GM19193 (cell line): ENCODE results near the gene GPR183.

Experiments
- POLR2A ChIP-seq: IDR thresholded peaks from 4 replicates; pipeline ENCODE4 v1.6.1; 2011; ENCODE audit not compliant: insufficient read depth, insufficient read length; ENCODE audit errors: extremely low read depth

The GPR183 gene

DNA sequence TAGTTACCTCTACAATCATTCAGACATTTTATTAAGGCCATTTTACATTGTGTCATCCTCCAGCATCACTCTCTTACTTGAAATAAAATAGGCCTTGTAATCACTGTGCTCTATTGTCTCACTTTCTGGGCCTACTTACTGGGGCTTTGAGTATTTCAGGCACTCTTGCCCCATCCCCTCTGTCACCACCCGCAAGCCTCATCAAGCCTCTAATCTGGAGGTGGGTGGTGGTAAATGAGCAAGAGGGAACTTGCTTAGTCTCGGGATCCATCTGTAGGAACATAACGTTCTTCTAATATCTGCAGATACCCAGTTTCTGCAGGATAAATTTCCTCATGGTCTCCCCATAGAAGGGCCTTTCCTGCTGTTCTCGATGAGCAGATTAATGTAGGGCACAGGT is 29.6 kb downstream of the GPR183 start:
- no peak for TF ChIP-seq POLR2A

DNA sequence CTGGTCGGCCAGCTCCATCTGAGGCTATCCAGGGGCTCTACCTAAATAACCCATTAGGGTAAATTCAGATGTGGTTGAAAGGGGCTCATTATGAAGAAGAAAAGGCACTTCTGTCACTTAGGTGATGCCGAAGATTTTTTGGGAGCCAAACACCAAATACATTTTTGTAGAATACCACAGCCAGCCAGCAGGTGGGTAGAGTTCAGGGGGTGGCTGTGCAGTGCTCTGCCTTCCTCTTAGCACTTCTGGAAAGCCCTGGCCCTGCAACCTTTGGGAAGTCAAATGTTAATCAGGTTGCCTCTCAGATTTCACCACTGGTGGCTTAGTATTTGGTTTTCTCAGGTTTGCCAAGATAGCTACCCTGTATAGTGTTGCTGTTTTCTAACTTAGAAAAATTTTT is 30.5 kb downstream of the GPR183 start:
- TF ChIP-seq POLR2A, result no peak

DNA sequence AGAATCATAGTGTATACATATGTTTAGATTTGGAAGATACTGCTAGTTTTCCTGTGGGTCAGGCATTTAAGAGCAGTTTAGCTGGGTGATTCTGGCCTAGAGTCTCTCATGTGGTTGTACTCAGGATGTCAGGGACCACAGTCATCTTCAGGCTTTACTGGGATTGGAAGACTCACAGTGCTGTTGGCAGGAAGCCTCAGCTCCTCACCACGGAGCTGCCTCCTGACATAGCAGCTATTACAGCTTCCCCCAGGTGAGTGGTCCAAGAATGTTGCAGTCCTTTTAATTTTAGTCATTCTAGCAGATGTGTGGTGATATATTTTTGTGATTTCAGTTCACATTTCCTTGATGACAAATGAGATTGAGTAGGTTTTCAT is 32.1 kb downstream of the GPR183 start:
- TF ChIP-seq POLR2A, result no peak

DNA sequence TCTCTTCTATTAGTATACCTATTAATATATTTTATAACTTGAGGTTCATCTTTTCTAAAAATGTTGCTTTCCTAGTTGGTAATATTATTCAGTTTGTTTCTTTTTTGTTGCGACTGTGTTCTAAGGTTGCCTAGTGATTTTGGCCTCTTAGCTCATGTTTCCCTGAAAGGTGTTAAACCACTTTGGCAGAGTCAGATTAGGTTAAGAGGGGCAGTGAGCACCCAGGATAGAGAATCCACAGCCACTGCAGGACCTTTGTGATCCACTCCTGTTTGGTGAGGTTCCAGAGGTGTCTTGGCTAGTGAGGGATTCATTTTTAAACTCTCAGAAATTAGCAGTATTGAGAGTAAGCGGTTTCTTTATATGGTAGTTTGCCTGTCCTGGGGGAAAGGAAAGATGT is 34.1 kb downstream of the GPR183 start:
- no peak for TF ChIP-seq POLR2A

DNA sequence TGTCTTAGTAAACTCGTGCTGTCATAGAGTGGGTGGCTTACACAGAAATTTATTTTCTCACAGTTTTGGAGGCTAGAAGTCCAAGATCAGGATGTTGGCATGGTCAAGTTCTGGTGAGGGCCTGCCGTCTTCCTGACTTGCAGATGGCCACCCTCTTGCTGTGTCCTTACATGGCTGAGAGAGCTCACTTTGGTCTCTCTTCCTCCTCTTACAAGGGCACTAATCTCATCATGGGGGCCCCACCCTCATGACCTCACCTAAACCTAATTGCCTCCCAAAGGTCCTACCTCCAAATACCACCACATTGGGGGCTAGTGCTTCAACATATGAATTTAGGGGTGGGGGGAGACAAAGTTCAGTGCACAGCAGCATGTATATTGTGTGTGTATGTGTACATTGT is 34.7 kb downstream of the GPR183 start:
- TF ChIP-seq POLR2A, result no peak

DNA sequence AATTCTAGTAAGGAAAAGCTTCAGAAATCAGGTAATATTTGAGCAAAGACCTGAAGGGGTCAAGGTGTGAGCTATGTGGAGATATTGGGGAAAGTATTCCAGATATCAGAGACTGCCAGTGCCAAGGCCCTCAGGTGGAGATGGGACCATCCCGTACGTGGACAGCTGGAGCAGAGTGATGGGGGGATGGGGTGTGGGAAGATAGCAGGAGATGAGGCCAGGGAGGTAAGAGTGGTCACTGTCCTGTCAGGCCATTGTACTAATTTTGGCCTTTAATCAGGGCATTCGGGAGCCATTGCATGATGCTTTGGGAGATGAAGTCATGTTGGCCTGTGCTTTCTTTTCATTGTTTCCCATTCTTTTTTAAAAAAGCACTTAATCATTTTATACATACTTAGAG is 36.0 kb downstream of the GPR183 start:
- no peak for TF ChIP-seq POLR2A

DNA sequence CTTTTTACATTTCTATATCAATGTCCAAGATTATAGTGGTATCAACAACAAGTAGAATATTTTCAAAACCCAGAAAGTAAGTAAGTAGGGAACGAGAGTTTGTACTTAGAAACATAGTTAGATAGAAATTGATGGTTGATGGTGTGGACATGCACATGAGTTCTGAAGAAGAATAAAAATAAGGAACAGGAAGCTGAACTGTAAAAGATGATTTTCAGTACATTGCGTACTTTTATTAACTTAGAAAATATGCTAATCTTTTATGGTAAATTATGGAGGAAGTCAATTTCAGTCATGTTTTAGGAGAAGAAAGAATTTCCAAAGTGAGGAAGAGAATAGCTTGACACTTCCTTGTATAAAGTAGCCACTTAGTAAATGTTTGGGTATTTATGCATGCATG is 36.7 kb downstream of the GPR183 start:
- TF ChIP-seq POLR2A, result no peak

DNA sequence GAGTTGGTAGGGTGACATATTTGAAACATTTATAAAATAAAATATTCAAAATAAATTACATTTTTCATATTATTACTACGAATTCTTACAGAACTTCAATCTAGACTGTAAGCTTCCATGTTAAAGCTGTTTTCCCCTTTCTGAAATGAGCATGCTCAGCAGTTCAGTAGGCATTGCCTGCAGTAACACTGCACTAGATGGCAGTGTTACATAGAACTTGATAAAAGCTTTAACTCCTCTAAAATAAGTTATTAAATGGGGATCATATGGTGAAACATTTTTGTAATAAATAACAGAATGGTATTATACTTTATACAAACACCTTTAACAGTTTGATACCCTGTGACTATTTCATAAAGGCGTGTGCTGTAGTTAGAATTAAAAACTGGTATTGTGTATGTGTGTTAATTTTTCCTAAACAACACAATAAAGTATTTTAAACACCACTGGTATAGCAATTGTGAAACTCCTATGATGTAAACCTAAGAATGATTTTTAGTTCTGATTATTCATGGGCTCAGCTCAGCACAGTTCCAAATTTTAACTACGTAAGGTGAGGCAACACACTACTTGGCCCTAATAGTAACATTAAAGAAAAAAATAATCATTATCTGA is 37.5 kb downstream of the GPR183 start:
- no peak for TF ChIP-seq POLR2A

DNA sequence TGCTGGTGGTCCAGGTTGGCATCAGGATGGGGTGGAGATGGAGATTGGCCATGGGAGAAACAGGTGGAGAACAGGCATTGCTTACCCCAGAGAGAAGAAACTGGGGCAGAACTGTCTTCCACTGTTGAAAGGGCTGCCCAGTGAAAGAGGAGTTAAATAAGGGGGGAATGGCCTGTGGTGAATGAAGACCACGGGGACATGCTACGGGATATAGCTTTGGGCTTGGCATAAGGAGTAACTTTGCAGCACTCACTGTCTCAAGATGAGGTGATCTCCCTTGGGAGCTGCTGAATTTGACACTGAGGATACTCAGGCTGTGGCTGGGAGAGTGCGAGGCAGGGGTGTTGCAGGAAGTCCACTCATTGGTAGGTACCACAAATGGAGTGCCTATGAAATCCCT is 38.4 kb downstream of the GPR183 start:
- no peak for TF ChIP-seq POLR2A

DNA sequence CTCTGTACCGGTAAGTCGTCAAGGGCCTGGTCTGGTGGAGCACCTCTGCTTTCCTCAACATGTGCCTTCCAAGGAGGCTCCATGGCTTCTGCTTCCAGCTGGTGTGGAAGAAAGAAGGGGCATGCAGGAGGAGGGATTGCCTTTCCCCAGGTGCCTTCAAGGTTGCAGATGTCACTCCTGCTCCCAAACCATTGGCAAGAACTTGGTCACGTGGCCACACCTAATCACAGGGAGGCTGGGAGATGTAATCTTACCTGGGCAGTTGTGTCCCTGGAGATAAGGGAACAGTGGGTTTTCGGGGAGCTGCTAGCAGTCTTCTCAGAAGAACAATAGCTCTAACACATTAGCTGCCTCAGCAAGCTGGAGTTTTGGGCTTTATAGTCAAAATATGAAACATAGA is 39.3 kb downstream of the GPR183 start:
- TF ChIP-seq POLR2A, result no peak

DNA sequence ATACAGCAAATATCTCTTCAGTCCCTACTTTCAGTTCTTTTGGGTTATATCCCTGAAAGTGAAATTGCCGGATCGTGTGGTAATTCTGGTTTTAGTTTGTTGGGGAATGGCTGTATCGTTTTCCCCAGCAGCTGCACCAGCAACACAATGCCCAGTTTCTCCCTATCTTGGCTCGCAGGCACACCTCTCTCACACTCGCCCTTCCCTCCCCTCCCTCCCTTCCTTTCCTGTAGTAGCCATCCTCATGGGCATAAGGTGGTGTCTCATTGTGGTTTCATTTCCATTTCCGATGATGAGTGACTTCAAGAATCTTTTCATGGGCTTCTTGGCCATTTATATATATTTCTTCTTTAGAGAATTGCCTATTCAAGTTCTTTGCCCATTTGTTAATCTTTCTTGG is 40.4 kb downstream of the GPR183 start:
- no peak for TF ChIP-seq POLR2A

DNA sequence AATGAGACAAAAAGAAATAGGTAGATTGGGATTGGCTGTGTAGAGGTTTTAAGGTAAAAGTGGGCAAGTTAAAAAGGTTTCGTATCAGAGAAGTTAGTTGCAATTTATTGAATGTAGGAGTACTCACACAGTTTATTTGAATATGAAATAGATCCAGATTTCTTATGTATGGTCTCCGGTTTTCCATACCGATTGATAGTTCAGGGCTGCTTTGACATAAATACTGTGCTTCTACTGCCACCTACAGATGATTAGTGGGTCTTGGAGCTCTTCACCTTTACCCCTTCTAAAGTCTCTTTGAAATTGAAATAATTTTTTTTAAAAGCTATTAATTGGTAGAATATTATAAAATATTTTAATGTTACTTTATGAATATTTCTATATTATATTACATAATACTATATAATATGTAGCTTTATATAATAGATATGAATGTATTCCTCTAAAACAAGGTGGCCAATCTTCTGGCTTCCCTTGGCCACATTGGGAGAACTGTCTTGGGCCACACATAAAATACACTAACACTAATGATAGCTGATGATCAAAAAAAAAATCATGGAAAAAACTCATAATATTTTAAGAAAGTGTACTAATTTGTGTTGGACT is 41.3 kb downstream of the GPR183 start:
- TF ChIP-seq POLR2A, result no peak

DNA sequence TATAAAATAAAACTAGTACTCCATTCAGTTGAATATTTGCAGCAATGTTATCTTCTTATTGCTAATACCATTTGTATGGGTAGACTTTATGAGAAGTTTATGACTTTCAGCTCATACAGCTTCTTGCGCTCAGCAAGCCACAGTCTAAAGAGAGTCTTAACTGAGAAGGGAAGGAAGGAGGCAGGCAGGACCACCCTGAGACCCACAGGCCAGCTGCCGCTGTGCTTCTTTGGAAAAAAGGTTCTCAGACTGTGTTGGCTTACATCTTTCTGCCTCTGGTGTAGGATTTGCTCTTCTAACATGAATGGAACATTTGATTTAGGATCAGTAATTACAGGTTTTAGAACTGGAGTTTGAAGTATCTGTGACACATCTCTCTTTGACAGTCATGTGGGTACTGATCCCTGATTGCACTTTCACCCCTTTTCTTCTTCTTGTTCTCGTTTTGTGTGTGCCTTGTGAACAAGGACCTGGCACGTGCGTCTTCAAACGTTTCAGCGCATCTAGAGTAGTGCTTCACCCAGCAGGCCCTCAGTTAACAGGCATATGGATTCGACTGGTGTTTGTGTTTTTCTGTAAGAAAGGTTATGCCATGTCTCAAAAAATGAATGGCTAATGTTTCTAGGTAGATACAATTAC is 41.9 kb downstream of the GPR183 start:
- no peak for TF ChIP-seq POLR2A

DNA sequence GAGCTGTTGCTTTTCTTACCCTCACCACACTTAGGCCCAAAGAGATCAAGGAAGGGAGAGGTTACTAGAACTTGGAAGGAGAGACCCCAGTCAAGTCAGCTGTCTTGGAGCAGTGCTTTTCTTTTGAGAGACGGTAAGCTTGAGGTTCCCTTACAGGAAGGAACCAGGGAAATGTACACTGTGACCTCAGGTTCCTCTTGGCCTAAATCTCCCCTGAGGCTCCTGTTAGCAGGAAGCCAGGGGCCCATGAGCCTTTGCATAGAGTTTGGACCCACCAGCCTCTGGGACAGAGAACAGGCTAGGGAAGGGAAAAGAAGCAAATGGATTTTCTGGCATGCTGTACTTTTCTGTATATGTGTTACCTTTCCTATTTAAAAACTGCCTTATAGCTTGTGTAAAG is 43.1 kb downstream of the GPR183 start:
- no peak for TF ChIP-seq POLR2A

DNA sequence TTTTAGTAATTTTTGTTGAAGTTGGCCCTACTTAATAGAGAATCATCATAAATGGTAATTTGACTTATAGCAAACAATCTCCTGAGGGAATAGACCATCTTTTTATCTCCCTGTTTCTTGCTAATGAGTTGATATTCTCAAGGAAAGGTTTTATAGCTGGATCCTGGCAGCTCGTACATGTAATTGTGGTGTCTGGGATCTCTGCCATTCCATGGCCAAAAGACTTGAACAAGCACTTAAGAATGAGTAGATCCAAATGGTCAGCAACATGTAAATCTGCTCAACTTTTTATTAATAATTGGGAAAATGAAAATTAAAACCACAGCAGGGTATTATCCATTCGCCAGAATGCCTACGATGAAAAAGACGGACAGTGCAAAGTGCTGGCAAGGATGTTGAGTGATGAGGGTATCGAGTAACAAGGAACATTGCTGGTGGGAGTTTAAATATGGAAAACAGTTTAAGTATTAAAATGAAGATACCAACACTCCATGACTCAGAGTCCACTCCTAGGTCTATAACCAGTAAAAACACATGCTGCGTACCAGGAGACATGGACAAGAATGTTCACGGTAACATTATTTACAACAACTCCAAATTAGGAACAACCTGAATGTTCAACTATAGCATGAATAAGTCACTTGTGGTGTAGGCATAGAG is 43.9 kb downstream of the GPR183 start:
- no peak for TF ChIP-seq POLR2A

DNA sequence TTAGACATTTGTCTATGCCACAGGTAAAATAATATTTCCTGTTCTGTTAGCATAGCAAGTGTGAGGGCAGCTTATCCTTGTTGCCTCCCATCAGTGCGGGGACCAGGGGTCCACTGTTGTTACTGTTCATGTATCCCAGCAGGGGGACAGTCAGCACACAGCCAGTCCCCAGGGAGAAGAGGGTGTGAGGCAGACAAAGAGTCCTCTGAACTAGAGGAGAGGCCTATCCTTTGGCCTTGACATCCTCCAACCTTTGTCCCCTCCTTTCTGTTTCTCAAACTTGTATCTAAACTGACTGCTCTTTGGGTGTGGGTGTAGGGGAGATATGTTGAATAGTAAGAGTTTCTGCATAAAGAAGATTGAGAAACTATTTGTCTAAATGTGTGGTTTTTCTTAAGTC is 46.1 kb downstream of the GPR183 start:
- no peak for TF ChIP-seq POLR2A
